SK-N-SH treated with all-trans-retinoic acid at 6 μM for 48 hours (cell line): ENCODE results near the gene FLRT1.

Experiments
- ATAC-seq: fragments of 200-7000 bp; cut with Tn5 transposase; 3 replicates; pipeline ENCODE4 v1.9.1; 2020; ENCODE audit warnings: mild to moderate bottlenecking, moderate library complexity
- ARNTL ChIP-seq: fragments of 450-650 bp; formaldehyde crosslinking; IDR thresholded peaks from 2 replicates; pipeline ENCODE4 v1.5.0; 2020; ENCODE audit warnings: low read depth, mild to moderate bottlenecking, moderate library complexity, borderline replicate concordance
- CREB5 ChIP-seq: fragments of 250-450 bp; sonication (Bioruptor Pico); IDR thresholded peaks from 2 replicates; pipeline ENCODE4 v1.5.1; 2020; ENCODE audit warnings: low read depth, mild to moderate bottlenecking, moderate library complexity
- CSDC2 ChIP-seq: fragments of 250-450 bp; sonication (Bioruptor Pico); IDR thresholded peaks from 2 replicates; pipeline ENCODE4 v1.5.0; 2020; ENCODE audit warnings: mild to moderate bottlenecking, moderate library complexity
- CSRNP3 ChIP-seq: fragments of 250-450 bp; sonication (Bioruptor Pico); IDR thresholded peaks from 2 replicates; pipeline ENCODE4 v1.5.1; 2021; ENCODE audit warnings: mild to moderate bottlenecking, moderate library complexity
- ESRRG ChIP-seq: fragments of 250-450 bp; sonication (Bioruptor Pico); IDR thresholded peaks from 2 replicates; pipeline ENCODE4 v1.6.1; 2021; ENCODE audit warnings: mild to moderate bottlenecking
- GLIS3 ChIP-seq: fragments of 250-450 bp; sonication (Bioruptor Pico); IDR thresholded peaks from 2 replicates; pipeline ENCODE4 v1.5.0; 2020; ENCODE audit warnings: mild to moderate bottlenecking, moderate library complexity
- ISL1 ChIP-seq: fragments of 250-450 bp; sonication (Bioruptor Pico); IDR thresholded peaks from 2 replicates; pipeline ENCODE4 v2.1.2; 2022; ENCODE audit warnings: mild to moderate bottlenecking, moderate library complexity
- PATZ1 ChIP-seq: fragments of 250-450 bp; sonication (Bioruptor Pico); IDR thresholded peaks from 2 replicates; pipeline ENCODE4 v1.8.0; 2020; ENCODE audit warnings: mild to moderate bottlenecking, moderate library complexity, borderline replicate concordance
- POU6F1 ChIP-seq: fragments of 250-450 bp; sonication (Bioruptor Pico); IDR thresholded peaks from 2 replicates; pipeline ENCODE4 v1.8.0; 2021; ENCODE audit warnings: low read depth, mild to moderate bottlenecking, moderate library complexity, borderline replicate concordance
- PPARA ChIP-seq: fragments of 250-450 bp; sonication (Bioruptor Pico); IDR thresholded peaks from 2 replicates; pipeline ENCODE4 v1.5.0; 2020; ENCODE audit warnings: mild to moderate bottlenecking, borderline replicate concordance
- SNAI2 ChIP-seq: fragments of 250-450 bp; sonication (Bioruptor Pico); IDR thresholded peaks from 2 replicates; pipeline ENCODE4 v1.5.0; 2020; ENCODE audit warnings: mild to moderate bottlenecking, moderate library complexity
- TCF4 ChIP-seq: fragments of 250-450 bp; sonication (Bioruptor Pico); IDR thresholded peaks from 2 replicates; pipeline ENCODE4 v1.8.0; 2021; ENCODE audit warnings: mild to moderate bottlenecking, moderate library complexity, borderline replicate concordance
- TOX ChIP-seq: fragments of 250-450 bp; sonication (Bioruptor Pico); IDR thresholded peaks from 2 replicates; pipeline ENCODE4 v1.8.0; 2021; ENCODE audit warnings: mild to moderate bottlenecking, moderate library complexity, borderline replicate concordance
- TSHZ2 ChIP-seq: fragments of 250-450 bp; sonication (Bioruptor Pico); IDR thresholded peaks from 2 replicates; pipeline ENCODE4 v1.5.0; 2020; ENCODE audit warnings: mild to moderate bottlenecking, moderate library complexity
- ZC3H10 ChIP-seq: fragments of 250-450 bp; sonication (Bioruptor Pico); IDR thresholded peaks from 2 replicates; pipeline ENCODE4 v1.5.1; 2021; ENCODE audit warnings: mild to moderate bottlenecking, moderate library complexity
- ZFP3 ChIP-seq: fragments of 250-450 bp; sonication (Bioruptor Pico); IDR thresholded peaks from 2 replicates; pipeline ENCODE4 v1.5.0; 2020; ENCODE audit warnings: mild to moderate bottlenecking, moderate library complexity
- ZFP30 ChIP-seq: fragments of 450-650 bp; formaldehyde crosslinking; IDR thresholded peaks from 2 replicates; pipeline ENCODE4 v1.5.0; 2022; ENCODE audit warnings: mild to moderate bottlenecking, moderate library complexity
- ZNF565 ChIP-seq: fragments of 450-650 bp; formaldehyde crosslinking; conservative IDR thresholded peaks from 2 replicates; pipeline ENCODE4 v1.5.0; 2020; ENCODE audit warnings: low read depth, mild to moderate bottlenecking, moderate library complexity
- ZNF70 ChIP-seq: fragments of 450-650 bp; formaldehyde crosslinking; IDR thresholded peaks from 2 replicates; pipeline ENCODE4 v1.5.0; 2020; ENCODE audit warnings: mild to moderate bottlenecking, moderate library complexity
- ZNF8 ChIP-seq: fragments of 450-650 bp; formaldehyde crosslinking; IDR thresholded peaks from 2 replicates; pipeline ENCODE4 v1.5.0; 2020; ENCODE audit warnings: mild to moderate bottlenecking, moderate library complexity

Gene FLRT1

GRCh38 chr11:64003807-64004589 is 31.7 kb upstream of the FLRT1 start:
- TF ChIP-seq PATZ1 (CRISPR knock-in tag) (no peak), ZNF8 (CRISPR knock-in tag) (no peak), CSDC2 (no peak), ZFP30 (no peak), TOX (CRISPR knock-in tag) (no peak), ZC3H10 (no peak), ZNF565 (CRISPR knock-in tag) (no peak), CSRNP3 (CRISPR knock-in tag) (no peak), ESRRG (CRISPR knock-in tag) (no peak), ISL1 (no peak), POU6F1 (CRISPR knock-in tag) (no peak), TSHZ2 (CRISPR knock-in tag) (no peak), PPARA (CRISPR knock-in tag) (no peak)
- ATAC-seq, result no peak

GRCh38 chr11:64004590-64004984 is 31.1 kb upstream of the FLRT1 start:
- ATAC-seq, result no peak
- TF ChIP-seq ZC3H10, result no peak
- no peak for TF ChIP-seq CREB5
- TF ChIP-seq ZFP3 (CRISPR knock-in tag), result no peak
- no peak for TF ChIP-seq ZNF70 (CRISPR knock-in tag)
- TF ChIP-seq POU6F1 (CRISPR knock-in tag), result no peak
- no peak for TF ChIP-seq SNAI2 (CRISPR knock-in tag)
- TF ChIP-seq ISL1, result no peak
- no peak for TF ChIP-seq GLIS3

- TF ChIP-seq TOX (CRISPR knock-in tag) (no peak), ISL1 (no peak), ARNTL (CRISPR knock-in tag) (no peak), TCF4 (CRISPR knock-in tag) (no peak), ZFP30 (no peak), TSHZ2 (CRISPR knock-in tag) (no peak), SNAI2 (CRISPR knock-in tag) (no peak)
These were observed 30.0 kb upstream of the FLRT1 start for GRCh38 chr11:64005691-64006090.

More at GRCh38 chr11:64005691-64006090, 30.0 kb upstream of the FLRT1 start:
- no peak for ATAC-seq
